ENCODE measurements around the gene PGA4.
"Not testable (repeated sequence)": the region's sequence is repeated elsewhere in the genome, so short reads cannot be mapped to it uniquely, and the experiment has no call there.

PGA4 gene

GRCh38 chr11:61240875-61241274 is 18.7 kb downstream of the PGA4 start, which contains the start of gene PGA5:
PGA5 (plus strand) TSS chr11:61241175; CDS start chr11:61241227, 52 bp downstream.
- H3K9ac ChIP-seq (ENCODE audit: low read length); H3K27me3 ChIP-seq (ENCODE audit: control insufficient read depth, insufficient read depth, low read length); H3K4me1 ChIP-seq (ENCODE audit: control insufficient read depth, insufficient read depth, low read length); H3K4me3 ChIP-seq (ENCODE audit: low read length); H3K27ac ChIP-seq (ENCODE audit: low read depth, low read length); H3K36me3 ChIP-seq (ENCODE audit: control insufficient read depth, insufficient read depth, low read length): not testable (repeated sequence)

- not testable (repeated sequence) for H3K36me3 ChIP-seq (ENCODE audit: control insufficient read depth, insufficient read depth, low read length); H3K27ac ChIP-seq (ENCODE audit: low read depth, low read length); H3K4me3 ChIP-seq (ENCODE audit: low read length); H3K9ac ChIP-seq (ENCODE audit: low read length); H3K4me1 ChIP-seq (ENCODE audit: control insufficient read depth, insufficient read depth, low read length); H3K27me3 ChIP-seq (ENCODE audit: control insufficient read depth, insufficient read depth, low read length)
Observed at GRCh38 chr11:61241526-61241925, 19.4 kb downstream of the PGA4 start.

DNA sequence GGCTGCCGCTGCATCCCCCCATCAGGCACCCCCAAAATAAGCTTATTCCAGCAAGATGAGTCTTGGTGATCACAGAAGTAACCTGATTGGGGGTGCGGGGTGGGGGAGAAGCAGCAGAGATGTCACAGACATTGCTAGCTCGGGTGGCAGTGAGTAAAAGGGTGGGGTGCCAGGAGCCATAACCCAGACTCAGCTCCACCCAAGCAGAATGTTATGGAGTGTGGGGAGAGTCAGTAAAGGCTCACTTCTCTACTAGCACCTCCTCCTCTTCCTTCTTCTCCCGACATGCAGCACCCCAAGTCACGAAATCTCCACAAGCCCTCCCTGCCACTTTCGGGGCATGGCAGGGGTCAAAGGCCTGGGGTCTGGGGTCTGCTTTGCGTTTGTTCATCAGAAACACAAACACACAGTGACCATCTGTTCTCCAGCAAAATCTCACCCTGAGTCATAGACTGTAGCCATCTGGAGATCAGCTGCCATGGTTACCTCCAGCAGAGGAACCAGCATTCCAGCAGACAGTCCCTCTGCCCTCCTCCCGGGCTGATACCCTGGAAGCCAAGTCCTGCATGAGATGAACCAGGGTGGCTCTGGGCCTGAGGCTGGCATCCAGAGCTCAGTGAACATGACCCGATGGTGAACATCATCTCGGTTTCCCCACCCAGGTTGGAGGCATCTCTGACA is 23.3 kb downstream of the PGA4 start:
- not testable (repeated sequence) for H3K9ac ChIP-seq (ENCODE audit: low read length); H3K36me3 ChIP-seq (ENCODE audit: control insufficient read depth, insufficient read depth, low read length); H3K4me1 ChIP-seq (ENCODE audit: control insufficient read depth, insufficient read depth, low read length); H3K4me3 ChIP-seq (ENCODE audit: low read length); H3K27ac ChIP-seq (ENCODE audit: low read depth, low read length); H3K27me3 ChIP-seq (ENCODE audit: control insufficient read depth, insufficient read depth, low read length)

GRCh38 chr11:61248071-61248470 is 25.9 kb downstream of the PGA4 start:
- H3K36me3 ChIP-seq (ENCODE audit: control insufficient read depth, insufficient read depth, low read length); H3K27ac ChIP-seq (ENCODE audit: low read depth, low read length); H3K4me1 ChIP-seq (ENCODE audit: control insufficient read depth, insufficient read depth, low read length); H3K4me3 ChIP-seq (ENCODE audit: low read length); H3K27me3 ChIP-seq (ENCODE audit: control insufficient read depth, insufficient read depth, low read length); H3K9ac ChIP-seq (ENCODE audit: low read length): not testable (repeated sequence)

GRCh38 chr11:61249201-61249600 is 27.1 kb downstream of the PGA4 start:
- H3K36me3 ChIP-seq (ENCODE audit: control insufficient read depth, insufficient read depth, low read length); H3K9ac ChIP-seq (ENCODE audit: low read length); H3K27ac ChIP-seq (ENCODE audit: low read depth, low read length); H3K4me1 ChIP-seq (ENCODE audit: control insufficient read depth, insufficient read depth, low read length); H3K27me3 ChIP-seq (ENCODE audit: control insufficient read depth, insufficient read depth, low read length); H3K4me3 ChIP-seq (ENCODE audit: low read length): not testable (repeated sequence)

DNA sequence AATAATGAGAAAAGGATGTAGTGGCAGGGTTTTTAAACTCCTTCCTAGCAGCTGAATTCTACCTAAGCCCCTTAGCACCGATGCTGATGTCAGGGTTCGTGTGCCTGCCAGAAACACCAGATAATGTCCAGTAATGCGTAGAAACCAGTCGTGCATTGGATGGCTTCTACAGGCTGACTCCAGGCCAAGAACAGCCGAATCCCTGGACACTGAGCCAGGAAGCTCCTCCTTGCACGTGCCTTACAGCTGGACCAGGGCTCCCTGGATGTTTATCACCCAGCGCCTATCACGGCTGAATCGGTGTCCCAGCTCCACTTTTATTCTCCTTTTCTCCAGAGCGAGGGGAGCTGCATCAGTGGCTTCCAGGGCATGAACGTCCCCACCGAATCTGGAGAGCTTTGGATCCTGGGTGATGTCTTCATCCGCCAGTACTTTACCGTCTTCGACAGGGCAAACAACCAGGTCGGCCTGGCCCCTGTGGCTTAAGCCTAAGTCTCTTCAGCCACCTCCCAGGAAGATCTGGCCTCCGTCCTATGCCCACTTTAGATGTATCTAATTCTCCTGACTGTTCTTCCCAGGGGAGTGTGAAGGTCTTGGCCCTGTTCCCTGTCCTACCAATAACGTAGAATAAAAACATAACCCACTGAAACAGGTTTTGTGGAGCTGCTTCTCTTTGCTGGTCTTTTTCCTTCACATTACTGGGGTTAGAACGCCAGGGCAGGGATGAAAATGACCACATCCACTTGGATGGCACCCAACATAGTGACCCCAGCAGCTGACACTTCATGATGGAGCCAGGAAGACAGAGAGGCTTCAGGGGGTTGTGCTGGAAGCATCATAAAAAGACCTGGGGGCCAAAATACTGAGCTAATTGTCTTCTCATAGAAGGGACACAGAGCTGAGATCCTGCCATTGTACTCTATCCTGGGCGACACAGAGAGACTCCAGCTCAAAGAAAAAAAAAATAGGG is 28.9 kb downstream of the PGA4 start:
- not testable (repeated sequence) for H3K9ac ChIP-seq (ENCODE audit: low read length); H3K4me3 ChIP-seq (ENCODE audit: low read length); H3K36me3 ChIP-seq (ENCODE audit: control insufficient read depth, insufficient read depth, low read length); H3K27ac ChIP-seq (ENCODE audit: low read depth, low read length); H3K27me3 ChIP-seq (ENCODE audit: control insufficient read depth, insufficient read depth, low read length); H3K4me1 ChIP-seq (ENCODE audit: control insufficient read depth, insufficient read depth, low read length)

DNA sequence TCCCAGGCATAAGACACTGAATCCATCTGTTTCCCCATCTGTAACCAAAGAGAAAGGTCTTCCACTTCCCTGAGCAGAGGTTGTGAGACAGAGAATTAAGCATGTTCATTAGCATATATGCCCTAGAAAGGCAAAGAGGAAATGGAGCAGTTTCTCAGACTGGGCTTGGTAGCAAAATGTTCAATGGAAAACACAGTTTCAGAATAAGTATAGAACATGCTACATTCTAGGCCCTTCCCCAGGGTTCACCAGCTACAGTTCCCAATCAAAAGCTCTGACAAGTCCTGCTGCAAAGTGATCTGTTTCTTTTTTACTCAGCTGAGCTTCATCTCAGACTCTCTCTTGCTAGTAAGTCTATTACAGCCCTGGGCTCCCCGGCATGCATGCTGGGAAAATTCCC is 30.2 kb downstream of the PGA4 start:
- not testable (repeated sequence) for H3K27me3 ChIP-seq (ENCODE audit: control insufficient read depth, insufficient read depth, low read length); H3K36me3 ChIP-seq (ENCODE audit: control insufficient read depth, insufficient read depth, low read length); H3K27ac ChIP-seq (ENCODE audit: low read depth, low read length); H3K4me3 ChIP-seq (ENCODE audit: low read length); H3K9ac ChIP-seq (ENCODE audit: low read length); H3K4me1 ChIP-seq (ENCODE audit: control insufficient read depth, insufficient read depth, low read length)

GRCh38 chr11:61254403-61255025 is 32.4 kb downstream of the PGA4 start:
- Histone ChIP-seq H3K4me1 (ENCODE audit: control insufficient read depth, insufficient read depth, low read length) (no peaks in the 10 kb centered on the region), H3K36me3 (ENCODE audit: control insufficient read depth, insufficient read depth, low read length) (no peaks in the 10 kb centered on the region), H3K4me3 (ENCODE audit: low read length) (no peak overlapping the region), H3K27ac (ENCODE audit: low read depth, low read length) (no peak overlapping the region), H3K9ac (ENCODE audit: low read length) (peak overlapping the region; percentile 40), H3K27me3 (ENCODE audit: control insufficient read depth, insufficient read depth, low read length) (no peaks in the 10 kb centered on the region)

DNA sequence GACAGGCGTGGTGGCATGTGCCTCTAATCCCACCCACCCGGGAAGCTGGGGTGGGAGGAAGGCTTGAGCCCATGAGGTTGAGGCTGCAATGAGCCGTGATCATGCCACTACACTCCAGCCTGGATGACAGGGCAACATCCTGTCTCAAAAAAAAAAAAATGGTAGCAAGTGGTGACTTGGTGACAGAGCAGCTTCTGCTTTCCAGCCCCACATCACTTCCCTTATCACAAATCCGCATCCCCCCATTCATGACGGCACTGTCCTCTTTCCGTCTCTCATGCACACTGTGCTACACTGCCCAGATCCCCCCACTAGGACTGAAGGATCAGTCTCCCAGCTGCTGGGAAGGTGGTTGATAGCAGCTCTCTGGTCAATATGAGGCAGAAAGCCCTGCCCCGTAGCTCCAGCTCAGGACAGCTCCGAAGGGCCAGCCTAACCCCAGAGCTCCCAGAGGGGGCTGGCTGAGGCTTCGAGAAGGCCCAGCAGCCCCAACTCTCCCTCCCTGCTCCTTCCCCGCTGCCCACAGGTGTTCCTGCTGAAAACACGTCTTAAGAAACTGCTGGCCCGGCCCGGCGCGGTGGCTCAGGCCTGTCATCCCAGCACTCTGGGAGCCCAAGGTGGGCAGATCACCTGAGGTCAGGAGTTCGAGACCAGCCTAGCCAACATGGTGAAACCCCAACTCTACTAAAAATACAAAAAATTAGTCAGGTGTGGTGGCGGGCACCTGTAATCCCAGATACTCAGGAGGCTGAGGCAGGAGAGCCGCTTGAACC is 34.7 kb downstream of the PGA4 start:
- H3K4me1 ChIP-seq (ENCODE audit: control insufficient read depth, insufficient read depth, low read length) = no peaks in the 10 kb centered on the region
- H3K36me3 ChIP-seq (ENCODE audit: control insufficient read depth, insufficient read depth, low read length) = no peaks in the 10 kb centered on the region
- no peak overlapping the region for H3K27ac ChIP-seq (ENCODE audit: low read depth, low read length)
- H3K9ac ChIP-seq (ENCODE audit: low read length) = no peak overlapping the region
- no peak overlapping the region for H3K4me3 ChIP-seq (ENCODE audit: low read length)
- H3K27me3 ChIP-seq (ENCODE audit: control insufficient read depth, insufficient read depth, low read length) = no peaks in the 10 kb centered on the region

GRCh38 chr11:61258546-61258945 is 36.4 kb downstream of the PGA4 start:
- no peaks in the 10 kb centered on the region for H3K27me3 ChIP-seq (ENCODE audit: control insufficient read depth, insufficient read depth, low read length)
- H3K4me1 ChIP-seq (ENCODE audit: control insufficient read depth, insufficient read depth, low read length) = no peaks in the 10 kb centered on the region
- no peak overlapping the region for H3K27ac ChIP-seq (ENCODE audit: low read depth, low read length)
- no peak overlapping the region for H3K9ac ChIP-seq (ENCODE audit: low read length)
- no peak overlapping the region for H3K4me3 ChIP-seq (ENCODE audit: low read length)
- no peaks in the 10 kb centered on the region for H3K36me3 ChIP-seq (ENCODE audit: control insufficient read depth, insufficient read depth, low read length)

GRCh38 chr11:61259363-61259762 is 37.2 kb downstream of the PGA4 start:
- no peaks in the 10 kb centered on the region for H3K27me3 ChIP-seq (ENCODE audit: control insufficient read depth, insufficient read depth, low read length)
- no peak overlapping the region for H3K9ac ChIP-seq (ENCODE audit: low read length)
- H3K4me3 ChIP-seq (ENCODE audit: low read length) = no peak overlapping the region
- no peaks in the 10 kb centered on the region for H3K4me1 ChIP-seq (ENCODE audit: control insufficient read depth, insufficient read depth, low read length)
- H3K27ac ChIP-seq (ENCODE audit: low read depth, low read length) = no peak overlapping the region
- H3K36me3 ChIP-seq (ENCODE audit: control insufficient read depth, insufficient read depth, low read length) = no peaks in the 10 kb centered on the region

GRCh38 chr11:61264371-61264770 is 42.2 kb downstream of the PGA4 start:
- Histone ChIP-seq H3K36me3 (ENCODE audit: control insufficient read depth, insufficient read depth, low read length) (no peaks in the 10 kb centered on the region), H3K27me3 (ENCODE audit: control insufficient read depth, insufficient read depth, low read length) (no peaks in the 10 kb centered on the region), H3K4me3 (ENCODE audit: low read length) (no peak overlapping the region), H3K4me1 (ENCODE audit: control insufficient read depth, insufficient read depth, low read length) (no peaks in the 10 kb centered on the region), H3K9ac (ENCODE audit: low read length) (no peak overlapping the region), H3K27ac (ENCODE audit: low read depth, low read length) (no peak overlapping the region)

Data from rectal smooth muscle tissue (tissue), 1 donor.